Astrocyte (in vitro differentiated cells and primary cell): ENCODE measurements around the gene MBNL1. TPM values are rescaled to one million over a fixed set of nuclear protein-coding genes. Genes with fewer than 3 reads are reported as not detected.
A peak's percentile ranks its signal among the peaks of the same experiment; 100 is the strongest.

Experiments used
- DNase-seq: peaks from one replicate; pipeline ENCODE4 v3.0.0-alpha.2; 2010; ENCODE audit warnings: low read depth
- FAIRE-seq: peaks from 2 replicates; lab custom pipeline; 2011; peaks lifted over from hg19 to GRCh38; lab: Jason Lieb, UNC
- H2AFZ ChIP-seq: 2 replicates; pipeline ENCODE4 v1.6.0; 2012; ENCODE audit warnings: low read depth, low read length, inconsistent platforms
- H3K27ac ChIP-seq: 2 replicates; pipeline ENCODE4 v1.5.1; 2011; ENCODE audit warnings: low read depth, low read length, inconsistent platforms
- H3K27me3 ChIP-seq: 2 replicates; pipeline ENCODE4 v1.6.0; 2011; ENCODE audit warnings: low read length, inconsistent platforms; ENCODE audit not compliant: insufficient read depth
- H3K36me3 ChIP-seq: 2 replicates; pipeline ENCODE4 v1.5.1; 2011; ENCODE audit warnings: low read length, inconsistent platforms; ENCODE audit not compliant: insufficient read depth
- H3K4me1 ChIP-seq: 2 replicates; pipeline ENCODE4 v1.5.1; 2011; ENCODE audit warnings: low read length, inconsistent platforms; ENCODE audit not compliant: insufficient read depth
- H3K4me2 ChIP-seq: 2 replicates; pipeline ENCODE4 v1.6.0; 2012; ENCODE audit warnings: low read length, inconsistent platforms
- H3K4me3 ChIP-seq: 2 replicates; pipeline ENCODE4 v1.5.1; 2011; ENCODE audit warnings: low read depth, mild to moderate bottlenecking, low read length, inconsistent platforms; ENCODE audit not compliant: insufficient read depth
- H3K79me2 ChIP-seq: 2 replicates; pipeline ENCODE4 v1.6.0; 2012; ENCODE audit warnings: mild to moderate bottlenecking, low read length, inconsistent platforms; ENCODE audit not compliant: insufficient read depth
- H3K9ac ChIP-seq: 2 replicates; pipeline ENCODE4 v1.6.0; 2012; ENCODE audit warnings: mild to moderate bottlenecking, low read length, inconsistent platforms
- H3K9me3 ChIP-seq: 2 replicates; pipeline ENCODE4 v1.5.1; 2012; ENCODE audit warnings: low read depth, mild to moderate bottlenecking, low read length, inconsistent platforms; ENCODE audit not compliant: insufficient read depth
- H4K20me1 ChIP-seq: 2 replicates; pipeline ENCODE4 v1.6.0; 2012; ENCODE audit warnings: low read length, inconsistent platforms; ENCODE audit not compliant: insufficient read depth
- H3K27ac Mint-ChIP-seq: one replicate; pipeline ENCODE4 v1.8.0; 2021; ENCODE audit warnings: mild to moderate bottlenecking, mixed read lengths; ENCODE audit not compliant: unreplicated experiment
- H3K27me3 Mint-ChIP-seq: one replicate; pipeline ENCODE4 v1.8.0; 2021; ENCODE audit warnings: low read depth, mixed read lengths; ENCODE audit not compliant: unreplicated experiment
- H3K36me3 Mint-ChIP-seq: one replicate; pipeline ENCODE4 v1.8.0; 2021; ENCODE audit warnings: low read depth, mixed read lengths; ENCODE audit not compliant: unreplicated experiment
- H3K4me1 Mint-ChIP-seq: one replicate; pipeline ENCODE4 v1.8.0; 2021; ENCODE audit warnings: low read depth, mixed read lengths; ENCODE audit not compliant: unreplicated experiment
- H3K4me3 Mint-ChIP-seq: one replicate; pipeline ENCODE4 v1.8.0; 2021; ENCODE audit warnings: mild to moderate bottlenecking, moderate library complexity, mixed read lengths; ENCODE audit not compliant: unreplicated experiment
- H3K9me3 Mint-ChIP-seq: one replicate; pipeline ENCODE4 v1.8.0; 2021; ENCODE audit warnings: mild to moderate bottlenecking, mixed read lengths; ENCODE audit not compliant: unreplicated experiment
- EZH2 ChIP-seq: IDR thresholded peaks from 2 replicates; pipeline ENCODE4 v1.6.1; 2012; ENCODE audit warnings: mild to moderate bottlenecking, low read length, inconsistent platforms; ENCODE audit not compliant: insufficient read depth
- total RNA-seq: library from RNA; stranded (reverse); gene quantifications from 2 replicates; pipeline ENCODE4 v1.2.1, GENCODE V29; 2021
- TF ChIP-seq, protein P1 (sequence below): IDR thresholded peaks from 2 replicates; pipeline ENCODE4 v1.5.1; 2011; ENCODE audit warnings: low read depth, mild to moderate bottlenecking, inconsistent platforms, low read length, moderate library complexity; ENCODE audit not compliant: insufficient read depth

MBNL1 gene
- total RNA-seq, 1 donor from 2014 or later = 93.1 TPM

GRCh38 chr3:152448091-152448490 is 179.4 kb downstream of the MBNL1 start:
- Histone ChIP-seq H3K27ac (no peak overlapping the region), H4K20me1 (peaks cover 40% of the 10 kb centered on the region), H3K79me2 (peaks cover 49% of the 10 kb centered on the region), H3K27me3 (no peaks in the 10 kb centered on the region), H3K4me2 (no peak overlapping the region), H3K4me3 (no peak overlapping the region), H2AFZ (no peak overlapping the region), H3K4me1 (peaks cover 6% of the 10 kb centered on the region), H3K9ac (no peak overlapping the region), H3K36me3 (peaks cover 23% of the 10 kb centered on the region), H3K9me3 (no peaks in the 10 kb centered on the region)
- TF ChIP-seq, protein P1, sequence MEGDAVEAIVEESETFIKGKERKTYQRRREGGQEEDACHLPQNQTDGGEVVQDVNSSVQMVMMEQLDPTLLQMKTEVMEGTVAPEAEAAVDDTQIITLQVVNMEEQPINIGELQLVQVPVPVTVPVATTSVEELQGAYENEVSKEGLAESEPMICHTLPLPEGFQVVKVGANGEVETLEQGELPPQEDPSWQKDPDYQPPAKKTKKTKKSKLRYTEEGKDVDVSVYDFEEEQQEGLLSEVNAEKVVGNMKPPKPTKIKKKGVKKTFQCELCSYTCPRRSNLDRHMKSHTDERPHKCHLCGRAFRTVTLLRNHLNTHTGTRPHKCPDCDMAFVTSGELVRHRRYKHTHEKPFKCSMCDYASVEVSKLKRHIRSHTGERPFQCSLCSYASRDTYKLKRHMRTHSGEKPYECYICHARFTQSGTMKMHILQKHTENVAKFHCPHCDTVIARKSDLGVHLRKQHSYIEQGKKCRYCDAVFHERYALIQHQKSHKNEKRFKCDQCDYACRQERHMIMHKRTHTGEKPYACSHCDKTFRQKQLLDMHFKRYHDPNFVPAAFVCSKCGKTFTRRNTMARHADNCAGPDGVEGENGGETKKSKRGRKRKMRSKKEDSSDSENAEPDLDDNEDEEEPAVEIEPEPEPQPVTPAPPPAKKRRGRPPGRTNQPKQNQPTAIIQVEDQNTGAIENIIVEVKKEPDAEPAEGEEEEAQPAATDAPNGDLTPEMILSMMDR = no peak
- no peak for TF ChIP-seq EZH2
- H3K27me3 Mint-ChIP-seq = no peaks in the 10 kb centered on the region
- H3K4me3 Mint-ChIP-seq = no peak overlapping the region
- peaks cover 11% of the 10 kb centered on the region for H3K36me3 Mint-ChIP-seq
- no peaks in the 10 kb centered on the region for H3K9me3 Mint-ChIP-seq
- FAIRE-seq (no peak), DNase-seq (no peak)
- no peak overlapping the region for H3K27ac Mint-ChIP-seq
- H3K4me1 Mint-ChIP-seq = peaks cover 41% of the 10 kb centered on the region

DNA sequence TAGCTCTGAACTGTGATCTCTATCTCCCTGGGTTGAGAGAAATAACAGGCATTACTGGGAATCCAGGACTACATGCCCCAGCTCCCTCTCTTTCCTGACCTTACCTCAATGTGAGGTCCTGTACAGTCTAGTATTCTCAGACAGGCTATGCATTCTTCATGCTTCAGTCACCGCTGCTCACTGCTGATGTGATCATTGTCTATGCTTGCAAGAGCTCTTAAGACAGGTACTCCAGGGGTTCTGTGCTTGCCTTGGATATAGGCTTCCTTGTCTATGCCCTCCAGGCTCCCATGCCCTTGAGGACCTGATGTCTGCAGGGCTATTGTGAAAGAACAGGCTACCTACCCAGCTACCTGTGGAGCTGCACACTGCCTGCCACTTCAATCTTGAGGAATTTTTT is 183.6 kb downstream of the MBNL1 start:
- H3K79me2 ChIP-seq = peaks cover 14% of the 10 kb centered on the region
- no peaks in the 10 kb centered on the region for H3K9me3 ChIP-seq
- H3K4me3 Mint-ChIP-seq = no peak overlapping the region
- H3K27me3 ChIP-seq = no peaks in the 10 kb centered on the region
- H3K4me1 Mint-ChIP-seq = peaks cover 18% of the 10 kb centered on the region
- H3K9me3 Mint-ChIP-seq = no peaks in the 10 kb centered on the region
- no peak for FAIRE-seq
- H3K27ac ChIP-seq = no peak overlapping the region
- peaks cover 14% of the 10 kb centered on the region for H4K20me1 ChIP-seq
- no peak overlapping the region for H3K4me2 ChIP-seq
- peak overlapping the region; percentile 75 for H3K27ac Mint-ChIP-seq
- H3K9ac ChIP-seq = no peak overlapping the region
- no peak overlapping the region for H2AFZ ChIP-seq
- TF ChIP-seq, protein P1 = no peak
- no peak for TF ChIP-seq EZH2
- DNase-seq = peak; percentile 55
- peaks cover 7% of the 10 kb centered on the region for H3K36me3 Mint-ChIP-seq
- H3K4me1 ChIP-seq = no peaks in the 10 kb centered on the region
- H3K4me3 ChIP-seq = no peak overlapping the region
- peaks cover 13% of the 10 kb centered on the region for H3K36me3 ChIP-seq
- H3K27me3 Mint-ChIP-seq = no peaks in the 10 kb centered on the region

DNA sequence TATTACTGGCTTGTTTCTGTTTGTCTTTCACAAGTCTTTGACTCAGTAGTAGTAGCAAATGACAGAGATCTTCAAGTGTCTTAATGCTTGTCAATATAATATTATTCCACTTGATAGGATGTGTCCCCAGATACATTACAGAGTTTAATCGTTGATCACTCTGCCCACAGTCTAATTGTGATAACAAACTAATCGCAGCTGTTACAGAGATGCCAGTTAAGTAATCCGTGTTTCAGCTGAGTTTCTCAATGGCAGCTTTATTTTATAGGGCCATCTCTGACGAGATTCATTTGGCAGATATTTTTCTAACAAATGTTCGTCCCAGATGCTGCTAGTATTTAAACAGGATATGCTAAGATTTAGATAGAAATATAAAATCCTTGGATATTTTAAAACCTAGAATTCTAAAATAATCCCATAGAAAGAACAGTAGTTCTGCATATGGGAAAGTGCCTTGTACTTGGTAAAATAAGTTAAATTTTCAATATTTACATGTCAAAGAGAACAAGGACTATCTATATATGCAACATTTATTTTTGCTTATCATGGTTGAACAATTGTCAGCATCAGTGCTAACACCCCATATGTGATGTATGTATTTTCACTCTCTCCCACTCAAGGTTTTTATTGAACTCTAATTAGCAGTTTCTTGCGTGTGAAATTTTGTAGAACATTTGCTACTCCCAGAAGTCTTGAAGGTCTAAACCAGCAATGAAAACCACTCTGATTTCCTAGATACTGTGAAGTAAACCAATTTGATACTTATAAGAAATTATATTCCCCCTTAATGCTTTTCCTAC is 185.5 kb downstream of the MBNL1 start:
- FAIRE-seq (no peak), DNase-seq (no peak)
- Mint-ChIP-seq H3K4me3 (no peak overlapping the region), H3K36me3 (peaks cover 10% of the 10 kb centered on the region), H3K9me3 (no peaks in the 10 kb centered on the region), H3K27me3 (no peaks in the 10 kb centered on the region), H3K4me1 (peaks cover 16% of the 10 kb centered on the region), H3K27ac (no peak overlapping the region)
- Histone ChIP-seq H3K4me3 (no peak overlapping the region), H3K4me1 (no peaks in the 10 kb centered on the region), H3K4me2 (no peak overlapping the region), H3K79me2 (peaks cover 8% of the 10 kb centered on the region), H2AFZ (no peak overlapping the region), H3K27me3 (no peaks in the 10 kb centered on the region), H4K20me1 (peaks cover 16% of the 10 kb centered on the region), H3K9ac (no peak overlapping the region), H3K9me3 (no peaks in the 10 kb centered on the region), H3K36me3 (peaks cover 11% of the 10 kb centered on the region), H3K27ac (no peak overlapping the region)
- TF ChIP-seq, protein P1 = no peak
- TF ChIP-seq EZH2 = no peak
